HepG2 (cell line): Measurements from ENCODE around the gene ACSL6. TPM values are rescaled to one million over a fixed set of nuclear protein-coding genes. Genes with fewer than 3 reads are reported as not detected.

Experiments used
- ATAC-seq: fragments of 200-7000 bp; cut with Tn5 transposase; 3 replicates; pipeline ENCODE4 v1.9.1; 2020; ENCODE audit warnings: mild to moderate bottlenecking, moderate library complexity
- BruUV-seq: library from RNA; stranded (reverse); fragments of 400-500 nt; replicated peaks from 2 replicates; lab custom pipeline; 2021; lab: Mats Ljungman, UMichigan
- CTCF ChIA-PET: fragments of 300-600 bp; formaldehyde crosslinking; extraction: SDS; loops from one replicate; lab custom pipeline; 2021; ENCODE audit warnings: low total read pairs, inconsistent platforms, low intra/inter-chr PET ratio; lab: Yijun Ruan, JAX
- POLR2A ChIA-PET: fragments of 350-600 bp; sonication (Branson Sonifier 250); formaldehyde crosslinking; loops from one replicate; lab custom pipeline; 2020; ENCODE audit warnings: antibody characterized with exemption, inconsistent platforms; lab: Yijun Ruan, JAX
- DNase-seq: peaks from one replicate; pipeline ENCODE4 v3.0.0-alpha.2; 2015; ENCODE audit warnings: low spot score
- FAIRE-seq: peaks from 3 replicates; lab custom pipeline; 2011; peaks lifted over from hg19 to GRCh38; lab: Jason Lieb, UNC
- H2AFZ ChIP-seq: one replicate; pipeline ENCODE4 v1.6.1; 2011; ENCODE audit warnings: low read length, inconsistent platforms
- H3K27ac ChIP-seq: fragments of 300-600 bp; 3 replicates; pipeline ENCODE4 v1.8.0; 2011; ENCODE audit warnings: mixed run types, mild to moderate bottlenecking, mixed read lengths, low read length, inconsistent platforms; ENCODE audit not compliant: insufficient read depth; ENCODE audit errors: extremely low read length
- H3K27me3 ChIP-seq, 2 experiments: fragments of 200-600 bp in 1 of 2; 2 replicates in 1 of 2; 3 replicates in 1 of 2; pipeline versions ENCODE4 v1.6.0 to v1.8.0; 2011; ENCODE audit warnings: low read length in 2 of 2, mild to moderate bottlenecking in 2 of 2, moderate library complexity in 2 of 2, inconsistent platforms in 1 of 2; ENCODE audit not compliant: insufficient read depth in 2 of 2, control insufficient read depth in 1 of 2
- H3K36me3 ChIP-seq, 2 experiments: fragments of 200-600 bp in 1 of 2; replicated peaks in 1 of 2; 2 replicates in 1 of 2; 3 replicates in 1 of 2; pipeline versions ENCODE4 v1.5.1 to v1.8.0; 2011; ENCODE audit warnings: low read length in 2 of 2, inconsistent platforms in 1 of 2; ENCODE audit not compliant: insufficient read depth in 2 of 2, control insufficient read depth in 1 of 2
- H3K4me1 ChIP-seq: 2 replicates; pipeline ENCODE4 v1.5.1; 2012; ENCODE audit warnings: low read length, inconsistent platforms; ENCODE audit not compliant: insufficient read depth
- H3K4me2 ChIP-seq: 2 replicates; pipeline ENCODE4 v1.6.0; 2011; ENCODE audit warnings: low read depth, low read length, inconsistent platforms
- H3K4me3 ChIP-seq, 3 experiments: fragments of 200-600 bp in 1 of 3; sonication (generic), shearing (Covaris generic) in 1 of 3; replicated peaks in 1 of 3; 2 replicates each; pipeline ENCODE4 v1.5.1; 2011 to 2016; ENCODE audit warnings: low read length in 3 of 3, inconsistent platforms in 2 of 3, low read depth in 2 of 3, mild to moderate bottlenecking in 2 of 3, control low read depth in 1 of 3, mixed read lengths in 1 of 3; ENCODE audit not compliant: insufficient read depth in 1 of 3
- H3K79me2 ChIP-seq: one replicate; pipeline ENCODE4 v1.6.1; 2011; ENCODE audit warnings: low read length, inconsistent platforms; ENCODE audit not compliant: insufficient read depth
- H3K9ac ChIP-seq: 2 replicates; pipeline ENCODE4 v1.6.0; 2011; ENCODE audit warnings: mild to moderate bottlenecking, low read depth, low read length, inconsistent platforms; ENCODE audit not compliant: insufficient read depth
- H3K9me3 ChIP-seq: 2 replicates; pipeline ENCODE4 v1.5.1; 2012; ENCODE audit warnings: mild to moderate bottlenecking, low read length
- H4K20me1 ChIP-seq: 2 replicates; pipeline ENCODE4 v1.6.0; 2011; ENCODE audit warnings: inconsistent platforms, mild to moderate bottlenecking, low read length, moderate library complexity; ENCODE audit not compliant: insufficient read depth
- ARID3A ChIP-seq: IDR thresholded peaks from 2 replicates; pipeline ENCODE4 v1.6.1; 2012; ENCODE audit warnings: low read depth, low read length, improper control_type of control experiment
- ARNT ChIP-seq: fragments of 450-650 bp; IDR thresholded peaks from 2 replicates; pipeline ENCODE4 v1.6.1; 2017
- ATF6 ChIP-seq: sonication (generic); formaldehyde crosslinking; conservative IDR thresholded peaks from 2 replicates; pipeline ENCODE4 v1.4.0; 2020; ENCODE audit warnings: missing genetic modification reagents
- ZBTB8A ChIP-seq: sonication (generic); formaldehyde crosslinking; IDR thresholded peaks from 2 replicates; pipeline ENCODE4 v1.4.0; 2020; ENCODE audit warnings: mild to moderate bottlenecking, low read depth, missing genetic modification reagents, borderline replicate concordance
- ZNF7 ChIP-seq: IDR thresholded peaks from 2 replicates; pipeline ENCODE4 v1.6.1; 2016; ENCODE audit warnings: missing biosample characterization, missing genetic modification reagents
- WGBS: methylation state at CpG from one replicate; pipeline ENCODE4 v1.1.6; 2017; ENCODE audit warnings: low lambda C conversion rate; 5-methylcytosine and 5-hydroxymethylcytosine counted together
- in situ Hi-C: cut with HindIII; loops from 2 replicates; pipeline ENCODE4 v1.10.0; 2017; ENCODE audit warnings: low pct_unique_long_range_greater_than_20kb; ENCODE audit not compliant: extremely low pct_ligation_motif_present
- intact Hi-C: fragments of 100-400 bp; cut with micrococcal nuclease; formaldehyde crosslinking; loops from one replicate; pipeline ENCODE4 v1.10.0; 2022; ENCODE audit not compliant: unreplicated experiment
- polyA plus RNA-seq, 8 experiments: library from polyadenylated mRNA; depleted of rRNA in 3 of 8; stranded (reverse) in 7 of 8; unstranded in 1 of 8; fragments of >200 nt; fragmentation: Illumina TruSeq in 4 of 8; extraction: Trizol in 4 of 8; gene quantifications; 2 replicates each; pipeline versions ENCODE4 v1.2.1 to v1.2.3, GENCODE V29; 2011 to 2016; ENCODE audit warnings: low read depth in 4 of 8, missing spikeins in 1 of 8, mixed read lengths in 1 of 8; ENCODE audit not compliant: insufficient read depth in 1 of 8
- total RNA-seq, 5 experiments: library from RNA; depleted of rRNA; stranded (reverse); fragments of >200 nt; fragmentation: Illumina TruSeq; extraction: Trizol; gene quantifications; 2 replicates each; pipeline ENCODE4 v1.2.3, GENCODE V29; 2016; ENCODE audit warnings: low read depth in 1 of 5

Gene ACSL6
- total and polyA plus RNA-seq, 2 of the 13 experiments (the other 11 are each of a cell fraction or from before 2014, with no cell fraction given), result 3.7 to 3.8 TPM

- in situ Hi-C loops, result loop anchor here (25.0 kb wide), 1 partner anchor 583 kb away; no protein-coding TSS in a partner anchor
- TF ChIP-seq ARID3A (no peak), ZBTB8A (CRISPR knock-in tag) (no peak), ARNT (no peak), ZNF7 (CRISPR knock-in tag) (no peak), ATF6 (no peak)
- 7% methylated on average over 6 of the region's 6 CpGs for WGBS
Observed at GRCh38 chr5:132019857-132020555, 8.5 kb upstream of the ACSL6 start.

More at GRCh38 chr5:132019857-132020555, 8.5 kb upstream of the ACSL6 start:
- intact Hi-C loops, result no loop called here
- no TSS peak for BruUV-seq
- Histone ChIP-seq H3K4me2 (no peak overlapping the region), H3K79me2 (no peaks in the 10 kb centered on the region), H3K9me3 (no peaks in the 10 kb centered on the region), H4K20me1 (no peaks in the 10 kb centered on the region), H3K36me3 (no peaks in the 10 kb centered on the region), H3K27ac (no peak overlapping the region), H3K4me1 (no peaks in the 10 kb centered on the region), H2AFZ (no peak overlapping the region), H3K27me3 (peaks cover 0 to 16% of the 10 kb centered on the region in 2 experiments; a peak in 3 of 5 replicates), H3K9ac (no peak overlapping the region), H3K4me3 (no peak overlapping the region)
- FAIRE-seq (no peak), ATAC-seq (no peak), DNase-seq (no peak)
- POLR2A ChIA-PET, result no interaction called here
- CTCF ChIA-PET, result no interaction called here
